ENCODE results near the gene NPC1L1.

DNA sequence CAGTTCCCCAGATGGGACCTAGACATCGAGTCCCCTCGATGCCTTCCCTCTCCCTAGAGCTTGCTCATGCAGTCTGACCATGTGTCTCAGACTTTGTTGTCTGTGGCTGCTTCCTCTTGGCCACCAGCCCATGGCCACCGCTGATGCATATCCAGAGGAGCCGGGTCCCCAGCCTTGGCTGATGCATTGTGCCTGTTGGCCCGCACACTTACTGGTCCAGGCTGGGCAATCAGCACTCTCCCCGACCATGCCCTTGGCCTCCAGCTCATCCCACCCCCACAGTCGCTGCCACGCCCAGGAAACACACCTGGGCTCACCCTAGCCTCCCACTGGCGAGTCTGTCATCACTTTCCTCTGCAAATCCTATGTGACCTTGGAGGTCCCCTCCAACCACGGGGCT is 10.1 kb downstream of the NPC1L1 start:
- no peak for TF ChIP-seq POLR2A (IDR thresholded peaks at IDR 0.05)
- TF ChIP-seq, protein P1, sequence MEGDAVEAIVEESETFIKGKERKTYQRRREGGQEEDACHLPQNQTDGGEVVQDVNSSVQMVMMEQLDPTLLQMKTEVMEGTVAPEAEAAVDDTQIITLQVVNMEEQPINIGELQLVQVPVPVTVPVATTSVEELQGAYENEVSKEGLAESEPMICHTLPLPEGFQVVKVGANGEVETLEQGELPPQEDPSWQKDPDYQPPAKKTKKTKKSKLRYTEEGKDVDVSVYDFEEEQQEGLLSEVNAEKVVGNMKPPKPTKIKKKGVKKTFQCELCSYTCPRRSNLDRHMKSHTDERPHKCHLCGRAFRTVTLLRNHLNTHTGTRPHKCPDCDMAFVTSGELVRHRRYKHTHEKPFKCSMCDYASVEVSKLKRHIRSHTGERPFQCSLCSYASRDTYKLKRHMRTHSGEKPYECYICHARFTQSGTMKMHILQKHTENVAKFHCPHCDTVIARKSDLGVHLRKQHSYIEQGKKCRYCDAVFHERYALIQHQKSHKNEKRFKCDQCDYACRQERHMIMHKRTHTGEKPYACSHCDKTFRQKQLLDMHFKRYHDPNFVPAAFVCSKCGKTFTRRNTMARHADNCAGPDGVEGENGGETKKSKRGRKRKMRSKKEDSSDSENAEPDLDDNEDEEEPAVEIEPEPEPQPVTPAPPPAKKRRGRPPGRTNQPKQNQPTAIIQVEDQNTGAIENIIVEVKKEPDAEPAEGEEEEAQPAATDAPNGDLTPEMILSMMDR (IDR thresholded peaks at IDR 0.05), result no peak
